Measurements from ENCODE around the gene PRR19.

Gene PRR19

DNA sequence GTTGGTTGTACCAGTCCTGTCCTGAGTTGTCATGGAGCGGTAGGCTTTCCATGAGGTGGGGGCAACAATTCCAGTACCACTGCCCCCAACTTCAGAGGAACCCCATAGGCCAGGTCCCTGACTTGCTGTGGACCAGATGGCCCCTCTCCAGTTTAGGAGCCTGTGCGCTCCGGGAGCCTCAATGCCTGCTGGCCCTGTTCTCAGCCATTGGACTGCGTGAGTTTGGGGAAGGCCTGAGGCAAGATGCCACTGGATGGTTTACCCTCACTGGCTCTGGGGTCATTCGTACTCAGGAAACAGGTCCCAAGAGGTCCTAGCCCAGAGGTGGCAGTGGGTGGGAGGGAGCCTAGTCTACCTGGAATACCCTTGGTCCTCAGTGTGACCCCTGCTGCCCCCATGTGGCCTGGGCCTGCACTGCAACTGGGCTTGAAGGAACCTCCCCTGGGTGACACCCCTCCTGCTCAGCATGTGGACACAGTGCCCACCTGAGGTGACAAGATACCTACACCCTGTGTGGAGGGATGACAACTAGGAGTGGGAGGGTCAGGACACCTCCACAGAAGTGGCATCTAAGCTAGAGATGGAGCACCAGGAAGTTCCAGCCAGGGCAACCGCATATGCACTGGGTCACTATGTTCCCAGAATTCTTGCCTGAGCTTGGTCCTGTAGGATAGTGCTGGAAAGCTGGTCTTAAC is 6.0 kb upstream of the PRR19 start:
- Histone ChIP-seq H3K27ac (ENCODE audit: low read depth, low read length) (no peak overlapping the region), H3K4me2 (ENCODE audit: low read depth, low read length, poor library complexity, severe bottlenecking) (no peak overlapping the region), H3F3A (ENCODE audit: insufficient read depth) (peaks cover 6% of the 10 kb centered on the region), H3K27me3 (ENCODE audit: low read length) (no peaks in the 10 kb centered on the region), H4K20me1 (ENCODE audit: low read depth, low read length) (no peaks in the 10 kb centered on the region), H3K9me3 (ENCODE audit: insufficient read depth, low read length) (no peaks in the 10 kb centered on the region), H3K4me3 (ENCODE audit: insufficient read depth, low read length, poor library complexity, severe bottlenecking) (no peak overlapping the region), H3K79me2 (ENCODE audit: insufficient read depth, low read length) (no peaks in the 10 kb centered on the region), H3K9me2 (replicated peaks; ENCODE audit: insufficient read depth, low read length) (no peaks in the 10 kb centered on the region), H3K9ac (ENCODE audit: low read length) (no peak overlapping the region), H3K36me3 (ENCODE audit: low read length) (no peaks in the 10 kb centered on the region), H2AFZ (ENCODE audit: low read depth, low read length, severe bottlenecking) (no peak overlapping the region)
- TF ChIP-seq EZH2phosphoT487 (conservative IDR thresholded peaks at IDR 0.05; ENCODE audit: low read length) (no peak), CTCF (IDR thresholded peaks at IDR 0.05; ENCODE audit: insufficient read depth, low read length, poor library complexity, severe bottlenecking) (peak; percentile 86)

DNA sequence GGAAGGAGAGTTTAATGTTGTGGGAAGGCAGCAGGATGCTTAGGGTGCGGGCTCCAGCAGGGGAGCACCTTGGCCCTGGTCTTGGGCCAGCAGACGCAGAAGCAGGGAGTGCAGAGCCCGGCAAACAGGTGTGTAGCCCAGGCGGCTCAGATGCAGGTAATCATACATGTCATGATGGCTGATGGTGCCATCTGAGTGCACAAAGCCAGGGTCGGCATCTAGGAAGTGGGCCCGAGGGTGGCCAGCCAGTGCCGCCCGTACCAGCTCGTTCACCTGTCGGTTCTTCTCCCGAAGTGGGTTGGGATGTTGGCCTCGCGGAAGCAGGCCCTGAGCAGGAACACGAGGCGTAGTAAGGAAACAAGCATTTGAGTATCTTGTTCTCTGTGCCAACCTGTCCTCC is 4.9 kb upstream of the PRR19 start:
- Histone ChIP-seq H3K79me2 (ENCODE audit: insufficient read depth, low read length) (peaks cover 5% of the 10 kb centered on the region; the same call in 1 of the 2 replicates), H4K20me1 (ENCODE audit: low read depth, low read length) (no peaks in the 10 kb centered on the region), H3K27ac (ENCODE audit: low read depth, low read length) (no peak overlapping the region), H3K9ac (ENCODE audit: low read length) (no peak overlapping the region), H3K4me2 (ENCODE audit: low read depth, low read length, poor library complexity, severe bottlenecking) (no peak overlapping the region), H3K36me3 (ENCODE audit: low read length) (no peaks in the 10 kb centered on the region), H3K27me3 (ENCODE audit: low read length) (no peaks in the 10 kb centered on the region), H2AFZ (ENCODE audit: low read depth, low read length, severe bottlenecking) (no peak overlapping the region), H3K9me2 (replicated peaks; ENCODE audit: insufficient read depth, low read length) (no peaks in the 10 kb centered on the region), H3F3A (ENCODE audit: insufficient read depth) (peaks cover 12% of the 10 kb centered on the region), H3K4me3 (ENCODE audit: insufficient read depth, low read length, poor library complexity, severe bottlenecking) (no peak overlapping the region), H3K9me3 (ENCODE audit: insufficient read depth, low read length) (no peaks in the 10 kb centered on the region)
- TF ChIP-seq EZH2phosphoT487 (conservative IDR thresholded peaks at IDR 0.05; ENCODE audit: low read length) (no peak), CTCF (IDR thresholded peaks at IDR 0.05; ENCODE audit: insufficient read depth, low read length, poor library complexity, severe bottlenecking) (no peak)

- Histone ChIP-seq H2AFZ (ENCODE audit: low read depth, low read length, severe bottlenecking) (peak overlapping the region; percentile 36), H3K9me3 (ENCODE audit: insufficient read depth, low read length) (no peaks in the 10 kb centered on the region), H3K9ac (ENCODE audit: low read length) (0 out of 2 replicates have a peak overlapping the region, but pooled peaks have one; percentile 88), H3K9me2 (replicated peaks; ENCODE audit: insufficient read depth, low read length) (no peaks in the 10 kb centered on the region), H3K79me2 (ENCODE audit: insufficient read depth, low read length) (peaks cover 7% of the 10 kb centered on the region; the same call in 1 of the 2 replicates), H3K4me3 (ENCODE audit: insufficient read depth, low read length, poor library complexity, severe bottlenecking) (no peak overlapping the region), H4K20me1 (ENCODE audit: low read depth, low read length) (no peaks in the 10 kb centered on the region), H3K4me2 (ENCODE audit: low read depth, low read length, poor library complexity, severe bottlenecking) (peak overlapping the region; percentile 83), H3K27me3 (ENCODE audit: low read length) (no peaks in the 10 kb centered on the region), H3K36me3 (ENCODE audit: low read length) (no peaks in the 10 kb centered on the region), H3K27ac (ENCODE audit: low read depth, low read length) (no peak overlapping the region), H3F3A (ENCODE audit: insufficient read depth) (peaks cover 11% of the 10 kb centered on the region)
- TF ChIP-seq EZH2phosphoT487 (conservative IDR thresholded peaks at IDR 0.05; ENCODE audit: low read length) (no peak), CTCF (IDR thresholded peaks at IDR 0.05; ENCODE audit: insufficient read depth, low read length, poor library complexity, severe bottlenecking) (no peak)
These were observed 1.2 kb downstream of the PRR19 start for GRCh38 chr19:42303101-42303464.

Data from SU-DHL-6 (cell line).